ENCODE results near the gene ZBTB7C. TPM values are rescaled to one million over a fixed set of nuclear protein-coding genes. Genes with fewer than 3 reads are reported as not detected.

Gene ZBTB7C
- total RNA-seq, 2 experiments from 2014 or later: 0.81 to 0.95 TPM

DNA sequence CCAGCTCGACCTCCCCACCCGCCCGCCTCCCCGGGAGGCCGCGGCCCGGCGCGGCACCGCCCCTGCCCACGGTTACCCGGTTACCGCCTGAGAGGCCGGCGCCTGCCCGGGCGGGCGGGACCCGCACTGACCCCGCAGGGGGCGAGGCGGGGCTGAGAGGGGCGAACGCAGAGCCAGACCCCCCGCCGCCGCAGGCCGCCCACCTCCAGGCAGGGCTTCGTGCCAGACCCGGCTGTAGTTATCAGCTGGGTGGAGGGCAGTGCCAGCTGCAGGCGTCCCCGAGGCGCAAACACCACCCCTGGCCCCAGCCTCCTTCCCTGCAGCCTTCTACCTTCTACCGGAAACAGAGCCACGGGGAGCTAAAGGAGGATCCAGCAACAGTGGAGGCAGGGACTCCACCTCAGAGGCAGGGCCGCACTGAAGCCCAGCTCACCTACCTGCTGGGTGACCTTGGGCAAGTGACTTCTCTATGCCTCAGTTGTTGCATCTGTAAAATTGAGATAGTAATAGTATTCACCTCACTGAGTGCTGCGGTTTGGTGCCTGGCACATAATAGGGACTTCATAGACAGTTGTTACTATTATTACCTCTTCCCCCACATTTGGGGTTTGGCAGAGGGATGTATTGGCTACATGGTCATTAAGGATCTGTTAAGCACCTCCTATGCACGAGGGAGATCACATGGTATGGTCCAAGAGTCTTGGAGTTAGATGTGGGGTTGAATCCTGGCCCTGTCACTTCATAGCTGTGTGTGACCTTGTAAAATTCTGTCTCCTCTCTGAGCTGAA is 247.1 kb downstream of the ZBTB7C start:
- no peak for DNase-seq
- Mint-ChIP-seq H3K27me3 (peaks cover 44% of the 10 kb centered on the region), H3K4me1 (peaks cover 25% of the 10 kb centered on the region), H3K27ac (no peak overlapping the region), H3K4me3 (peak overlapping the region; percentile 64), H3K9me3 (no peaks in the 10 kb centered on the region), H3K36me3 (ENCODE audit: low read depth) (no peaks in the 10 kb centered on the region)
- ChIA-PET POLR2A (interaction anchor here (0.5 to 1.4 kb wide), 2 partner anchors 10 to 60 kb away, joined by 3 read pairs; no protein-coding TSS in a partner anchor), CTCF (no interaction called here)

DNA sequence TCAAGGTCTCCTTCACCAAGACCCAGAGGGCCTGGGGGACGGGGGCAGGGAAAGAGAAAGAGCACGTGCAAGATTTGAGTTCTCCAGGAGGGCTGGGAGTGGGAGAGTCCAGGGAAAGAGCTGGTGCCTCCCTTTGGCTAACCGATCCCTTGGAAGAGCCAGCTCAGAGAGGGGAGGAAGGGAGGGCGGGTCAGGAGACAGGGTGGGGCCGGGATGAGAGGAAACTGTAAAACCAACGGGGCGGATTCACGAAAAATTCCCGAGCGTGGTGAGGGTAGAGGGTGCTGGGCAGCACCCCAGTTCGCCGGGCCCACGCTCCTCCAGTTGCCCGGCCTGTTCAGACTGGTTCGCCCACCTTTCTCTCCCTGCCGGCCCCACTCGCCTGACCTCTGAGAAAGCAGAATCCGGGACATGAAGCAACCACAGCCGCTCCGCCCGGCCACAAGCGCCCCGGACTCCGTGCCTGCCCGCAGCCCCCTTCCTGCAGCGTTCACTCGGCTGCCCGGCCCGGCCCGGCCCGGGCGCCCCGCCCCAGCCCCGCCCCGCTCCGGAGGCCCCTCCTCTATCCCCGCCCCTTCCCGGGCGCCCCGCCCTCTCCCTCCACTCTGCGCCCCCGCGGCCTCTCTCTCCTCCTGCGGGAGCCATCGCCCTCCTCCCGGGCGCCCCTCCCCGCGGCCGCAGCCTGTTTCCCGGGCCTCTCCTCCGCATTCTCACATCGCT is 247.8 kb downstream of the ZBTB7C start:
- ChIA-PET CTCF (no interaction called here), POLR2A (interaction anchor here (1.4 kb wide), 1 partner anchor 11 kb away, joined by 3 read pairs; no protein-coding TSS in a partner anchor)
- H3K9me3 Mint-ChIP-seq: no peaks in the 10 kb centered on the region
- peaks cover 50% of the 10 kb centered on the region for H3K27me3 Mint-ChIP-seq
- no peaks in the 10 kb centered on the region for H3K36me3 Mint-ChIP-seq (ENCODE audit: low read depth)
- H3K4me3 Mint-ChIP-seq: peak overlapping the region; percentile 64
- H3K4me1 Mint-ChIP-seq: peaks cover 18% of the 10 kb centered on the region
- DNase-seq: peak; percentile 75
- H3K27ac Mint-ChIP-seq: no peak overlapping the region

DNA sequence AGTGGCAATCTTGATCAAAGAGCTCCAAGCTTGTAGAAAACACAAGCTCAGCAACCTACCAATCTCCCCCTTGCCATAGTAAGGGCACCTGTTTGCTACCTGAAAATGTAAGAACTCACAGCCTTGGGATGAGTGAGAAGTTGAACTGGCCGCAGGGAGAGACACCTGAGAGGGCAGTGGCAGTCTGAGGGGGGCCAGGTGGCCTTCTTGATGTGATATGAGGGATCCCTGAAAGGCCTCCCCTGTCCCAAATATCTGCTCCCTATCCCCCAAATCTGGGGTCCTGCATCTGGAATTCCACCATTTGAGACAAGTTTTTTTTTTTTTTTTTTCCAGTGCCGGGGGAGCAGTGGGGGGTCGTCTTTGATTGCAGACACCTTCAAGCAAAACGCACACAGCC is 248.6 kb downstream of the ZBTB7C start:
- ChIA-PET POLR2A (no interaction called here), CTCF (no interaction called here)
- peaks cover 21% of the 10 kb centered on the region for H3K4me1 Mint-ChIP-seq
- no peaks in the 10 kb centered on the region for H3K9me3 Mint-ChIP-seq
- peak overlapping the region; percentile 33 for H3K4me3 Mint-ChIP-seq
- H3K27ac Mint-ChIP-seq: no peak overlapping the region
- no peak for DNase-seq
- peaks cover 56% of the 10 kb centered on the region for H3K27me3 Mint-ChIP-seq
- H3K36me3 Mint-ChIP-seq (ENCODE audit: low read depth): no peaks in the 10 kb centered on the region

DNA sequence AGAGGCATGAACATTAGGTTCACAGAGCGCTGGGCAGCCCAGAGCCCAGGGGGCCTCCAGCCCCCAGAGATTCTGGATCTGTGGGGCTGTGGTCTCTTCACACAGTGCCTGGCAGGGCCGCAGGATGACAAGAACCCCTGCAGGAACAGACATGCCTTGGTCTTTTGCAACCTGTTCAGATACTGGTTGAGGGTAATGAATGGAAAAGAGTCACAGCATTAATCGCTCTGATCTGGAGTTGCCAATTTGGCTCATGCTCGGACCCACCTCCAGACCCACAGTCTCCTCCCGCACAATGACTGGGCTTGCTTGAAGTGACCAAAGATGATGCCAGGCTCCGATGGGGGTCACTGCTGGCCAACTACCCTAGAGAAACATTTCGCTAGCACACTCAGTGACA is 249.4 kb downstream of the ZBTB7C start:
- Mint-ChIP-seq H3K27ac (no peak overlapping the region), H3K4me3 (no peak overlapping the region), H3K27me3 (peaks cover 53% of the 10 kb centered on the region), H3K4me1 (peaks cover 16% of the 10 kb centered on the region), H3K9me3 (no peaks in the 10 kb centered on the region), H3K36me3 (ENCODE audit: low read depth) (no peaks in the 10 kb centered on the region)
- ChIA-PET CTCF (no interaction called here), POLR2A (no interaction called here)
- no peak for DNase-seq

DNA sequence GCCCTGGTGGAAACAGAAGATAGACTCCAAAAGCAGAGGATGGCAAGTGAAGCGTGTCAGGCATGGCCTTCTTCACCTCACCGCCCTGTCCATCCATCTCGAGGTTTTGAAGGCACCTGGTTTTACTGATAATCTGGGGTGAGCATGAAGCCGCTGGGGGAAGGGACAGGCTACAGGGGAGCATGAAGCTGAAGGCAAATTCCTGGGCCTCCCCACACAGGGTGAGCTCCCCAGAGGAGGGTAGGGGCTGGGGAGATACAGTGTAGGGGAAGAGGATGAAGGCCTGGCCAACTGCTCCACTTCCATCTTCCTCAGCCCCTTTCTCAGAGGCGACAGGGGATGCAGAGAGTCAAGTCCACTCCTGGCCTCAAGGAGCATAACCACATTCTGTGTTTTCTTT is 250.5 kb downstream of the ZBTB7C start:
- no peaks in the 10 kb centered on the region for H3K9me3 Mint-ChIP-seq
- H3K27me3 Mint-ChIP-seq: peaks cover 53% of the 10 kb centered on the region

DNA sequence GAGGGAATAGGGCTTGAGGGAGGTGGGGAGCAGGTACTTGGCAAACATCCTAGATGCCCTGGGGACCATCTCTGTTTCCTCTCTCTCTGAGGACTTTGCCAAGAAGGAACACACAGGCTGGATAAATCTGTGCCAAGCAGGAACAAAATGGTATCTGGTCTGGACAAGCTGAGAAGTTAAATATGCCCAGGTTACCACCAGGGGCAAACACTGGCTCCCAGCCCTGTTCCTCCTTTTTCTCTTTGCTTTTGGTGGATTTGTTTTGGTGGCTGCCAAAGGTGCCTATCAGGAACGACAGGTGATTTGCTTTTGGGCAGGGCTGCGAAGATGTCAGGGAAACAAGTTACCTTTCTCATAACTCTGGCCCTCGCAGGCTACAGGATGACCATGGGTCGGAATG is 251.2 kb downstream of the ZBTB7C start:
- H3K36me3 Mint-ChIP-seq (ENCODE audit: low read depth): no peaks in the 10 kb centered on the region

More for the DNA sequence above, 250.5 kb downstream of the ZBTB7C start:
- Mint-ChIP-seq H3K36me3 (ENCODE audit: low read depth) (no peaks in the 10 kb centered on the region), H3K4me1 (peaks cover 15% of the 10 kb centered on the region), H3K27ac (no peak overlapping the region), H3K4me3 (no peak overlapping the region)
- ChIA-PET POLR2A (no interaction called here), CTCF (interaction anchor here (1.3 kb wide), 1 partner anchor 288 kb away, joined by 3 read pairs; no protein-coding TSS in a partner anchor)
- DNase-seq: no peak

DNA sequence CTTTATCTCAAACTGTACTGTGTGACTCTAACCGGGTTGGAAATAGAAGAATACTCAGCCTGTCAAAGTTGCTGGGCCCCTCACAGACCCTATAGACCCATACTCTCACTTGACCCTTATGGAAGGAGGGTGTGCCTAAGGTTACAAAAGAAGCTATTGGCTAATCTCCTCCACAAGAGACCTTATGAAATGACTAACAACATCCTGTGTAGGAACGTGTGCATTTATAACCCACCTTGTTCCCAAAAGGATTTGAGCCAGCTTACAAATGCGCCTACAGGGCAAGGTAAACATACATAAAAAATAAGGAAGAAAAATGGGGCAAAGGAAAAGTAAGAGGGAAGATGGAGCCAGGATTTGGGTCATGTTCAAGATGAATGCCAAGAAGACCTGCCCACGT is 253.3 kb downstream of the ZBTB7C start:
- Mint-ChIP-seq H3K9me3 (no peaks in the 10 kb centered on the region), H3K4me3 (no peak overlapping the region), H3K27me3 (peaks cover 47% of the 10 kb centered on the region), H3K4me1 (peaks cover 7% of the 10 kb centered on the region), H3K36me3 (ENCODE audit: low read depth) (no peaks in the 10 kb centered on the region), H3K27ac (no peak overlapping the region)
- DNase-seq: no peak
- CTCF ChIA-PET: no interaction called here
- POLR2A ChIA-PET: interaction anchor here (2.1 kb wide), 1 partner anchor 11 kb away, joined by 4 read pairs; no protein-coding TSS in a partner anchor

More for the DNA sequence above, 251.2 kb downstream of the ZBTB7C start:
- Mint-ChIP-seq H3K9me3 (no peaks in the 10 kb centered on the region), H3K4me3 (no peak overlapping the region), H3K27me3 (peaks cover 51% of the 10 kb centered on the region), H3K4me1 (peaks cover 15% of the 10 kb centered on the region), H3K27ac (no peak overlapping the region)
- ChIA-PET CTCF (no interaction called here), POLR2A (no interaction called here)
- no peak for DNase-seq

DNA sequence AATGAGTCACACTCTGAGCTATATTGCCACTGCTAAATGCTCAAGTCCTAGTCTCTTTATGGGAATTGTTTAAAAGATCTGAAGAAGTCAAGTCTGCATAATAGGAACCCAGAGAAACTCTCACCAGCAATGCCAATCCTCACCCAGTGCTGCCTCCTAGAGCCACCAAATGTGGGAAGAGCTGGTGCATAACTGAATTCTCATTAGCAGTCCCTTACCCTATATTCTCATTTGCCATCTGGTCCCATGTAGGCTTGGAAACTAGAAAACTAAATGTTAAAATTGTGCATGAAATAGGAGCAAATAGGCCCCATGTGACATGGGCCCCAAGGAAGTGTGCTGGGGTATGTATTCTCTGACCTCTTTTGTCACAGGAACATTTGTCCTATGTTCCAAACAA is 254.4 kb downstream of the ZBTB7C start:
- Mint-ChIP-seq H3K27ac (no peak overlapping the region), H3K9me3 (no peaks in the 10 kb centered on the region), H3K4me3 (no peak overlapping the region), H3K36me3 (ENCODE audit: low read depth) (no peaks in the 10 kb centered on the region), H3K4me1 (peaks cover 4% of the 10 kb centered on the region), H3K27me3 (peaks cover 44% of the 10 kb centered on the region)
- POLR2A ChIA-PET: interaction anchor here (2.1 kb wide), 1 partner anchor 12 kb away, joined by 4 read pairs; no protein-coding TSS in a partner anchor
- no peak for DNase-seq
- CTCF ChIA-PET: no interaction called here

DNA sequence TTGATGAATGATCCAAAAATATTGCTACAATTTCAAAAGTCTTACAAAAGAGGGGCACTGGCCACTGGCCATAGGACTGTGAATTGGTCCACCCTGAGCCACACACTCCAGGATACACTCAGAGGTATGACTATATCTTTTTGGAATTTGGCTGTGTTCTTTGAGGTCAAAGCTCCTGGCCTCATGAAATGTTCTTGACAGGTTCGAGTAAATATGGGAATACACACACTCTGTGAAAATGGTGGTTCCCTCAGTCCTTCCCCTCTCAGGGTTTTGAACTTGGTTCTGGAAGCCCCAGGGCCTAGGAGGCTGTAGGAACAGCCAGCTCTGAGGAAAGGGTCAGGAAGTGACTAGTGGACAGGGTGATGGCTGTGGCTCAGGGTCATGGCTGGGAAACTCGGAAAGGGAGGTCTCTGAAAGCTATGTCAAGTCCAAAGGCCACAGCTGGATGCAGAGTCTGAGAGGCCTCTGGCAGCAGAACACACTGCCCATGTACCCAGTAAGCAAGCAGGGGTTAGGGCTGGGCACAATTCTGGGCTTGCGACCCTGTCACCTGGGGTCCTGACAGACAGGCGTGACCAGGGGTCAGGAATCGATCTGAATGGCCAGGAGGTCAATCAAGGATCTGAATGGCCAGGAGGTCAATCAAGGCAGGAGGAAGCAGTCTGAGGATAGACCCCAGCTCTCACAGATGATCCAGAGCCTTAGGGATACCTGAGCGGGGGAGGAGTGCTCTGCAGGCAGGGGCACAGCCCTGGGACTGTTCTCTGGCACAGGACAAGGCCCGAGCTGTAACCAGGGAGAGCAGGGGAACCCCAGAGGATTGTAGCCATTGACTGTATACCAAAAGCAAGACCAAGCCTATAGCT is 255.3 kb downstream of the ZBTB7C start:
- ChIA-PET CTCF (no interaction called here), POLR2A (interaction anchor here (1.0 kb wide), 1 partner anchor 11 kb away, joined by 3 read pairs; no protein-coding TSS in a partner anchor)
- H3K4me1 Mint-ChIP-seq: peaks cover 4% of the 10 kb centered on the region
- no peaks in the 10 kb centered on the region for H3K9me3 Mint-ChIP-seq
- no peak overlapping the region for H3K4me3 Mint-ChIP-seq
- H3K27ac Mint-ChIP-seq: no peak overlapping the region
- no peak for DNase-seq
- H3K27me3 Mint-ChIP-seq: peaks cover 45% of the 10 kb centered on the region
- H3K36me3 Mint-ChIP-seq (ENCODE audit: low read depth): no peaks in the 10 kb centered on the region

DNA sequence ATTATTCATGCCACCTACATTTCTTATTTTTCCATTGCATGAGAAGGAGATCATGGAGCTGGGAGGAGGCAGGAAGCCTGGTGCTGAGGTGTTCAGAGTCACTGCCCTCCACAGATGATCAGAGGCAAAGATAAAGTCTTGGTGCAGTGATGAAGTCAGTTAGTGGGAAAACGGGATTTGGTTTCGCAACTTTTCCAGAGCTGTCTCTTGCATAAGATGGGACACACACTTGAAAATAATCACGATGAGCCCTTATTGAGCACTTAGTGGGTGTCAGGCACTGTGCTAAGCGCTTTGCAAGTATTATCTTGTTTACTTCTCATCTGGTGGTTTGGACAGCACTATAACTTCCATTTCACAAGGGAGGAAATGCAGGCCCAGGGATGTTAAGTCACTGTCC is 256.6 kb downstream of the ZBTB7C start:
- Mint-ChIP-seq H3K36me3 (ENCODE audit: low read depth) (no peaks in the 10 kb centered on the region), H3K27ac (no peak overlapping the region), H3K4me1 (peaks cover 4% of the 10 kb centered on the region), H3K4me3 (no peak overlapping the region), H3K9me3 (no peaks in the 10 kb centered on the region), H3K27me3 (peaks cover 41% of the 10 kb centered on the region)
- ChIA-PET CTCF (no interaction called here), POLR2A (interaction anchor here (1.0 kb wide), 1 partner anchor 9 kb away, joined by 3 read pairs; no protein-coding TSS in a partner anchor)
- no peak for DNase-seq

DNA sequence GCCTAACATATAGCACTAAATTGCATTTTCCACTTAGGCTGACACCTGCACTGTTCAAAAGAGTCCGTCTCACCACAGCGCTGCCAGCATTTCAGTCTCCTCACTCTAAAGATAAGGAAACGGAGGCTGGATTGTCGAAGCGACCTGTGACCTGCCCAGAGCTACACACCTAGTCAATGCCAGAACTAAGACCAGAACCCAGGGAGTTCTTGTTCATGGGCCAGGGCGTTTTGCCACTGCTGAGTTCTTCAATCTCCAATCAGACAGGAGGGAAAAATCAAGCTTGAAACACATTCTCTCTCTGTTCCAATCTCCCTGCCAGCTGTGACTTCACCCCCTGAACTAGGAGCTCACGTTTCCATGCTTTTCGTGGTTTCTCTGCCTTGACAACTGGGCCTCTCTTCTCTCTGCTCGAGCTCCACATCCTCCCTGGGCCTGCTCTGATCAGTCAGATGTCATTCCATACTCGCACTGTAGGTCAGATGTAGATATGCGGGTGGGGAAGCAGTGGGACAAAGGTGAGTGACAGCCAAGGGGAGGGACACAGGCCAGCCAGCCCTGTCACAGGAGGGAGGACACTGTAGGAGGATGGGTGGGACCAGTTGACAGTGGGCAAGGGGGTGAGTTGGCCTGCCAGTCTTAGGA is 257.6 kb downstream of the ZBTB7C start:
- Mint-ChIP-seq H3K4me1 (peaks cover 4% of the 10 kb centered on the region), H3K27me3 (peaks cover 40% of the 10 kb centered on the region), H3K9me3 (no peaks in the 10 kb centered on the region), H3K36me3 (ENCODE audit: low read depth) (no peaks in the 10 kb centered on the region), H3K27ac (no peak overlapping the region), H3K4me3 (no peak overlapping the region)
- no peak for DNase-seq
- ChIA-PET CTCF (no interaction called here), POLR2A (interaction anchor here (1.2 kb wide), 1 partner anchor 25 kb away, joined by 3 read pairs; no protein-coding TSS in a partner anchor)

DNA sequence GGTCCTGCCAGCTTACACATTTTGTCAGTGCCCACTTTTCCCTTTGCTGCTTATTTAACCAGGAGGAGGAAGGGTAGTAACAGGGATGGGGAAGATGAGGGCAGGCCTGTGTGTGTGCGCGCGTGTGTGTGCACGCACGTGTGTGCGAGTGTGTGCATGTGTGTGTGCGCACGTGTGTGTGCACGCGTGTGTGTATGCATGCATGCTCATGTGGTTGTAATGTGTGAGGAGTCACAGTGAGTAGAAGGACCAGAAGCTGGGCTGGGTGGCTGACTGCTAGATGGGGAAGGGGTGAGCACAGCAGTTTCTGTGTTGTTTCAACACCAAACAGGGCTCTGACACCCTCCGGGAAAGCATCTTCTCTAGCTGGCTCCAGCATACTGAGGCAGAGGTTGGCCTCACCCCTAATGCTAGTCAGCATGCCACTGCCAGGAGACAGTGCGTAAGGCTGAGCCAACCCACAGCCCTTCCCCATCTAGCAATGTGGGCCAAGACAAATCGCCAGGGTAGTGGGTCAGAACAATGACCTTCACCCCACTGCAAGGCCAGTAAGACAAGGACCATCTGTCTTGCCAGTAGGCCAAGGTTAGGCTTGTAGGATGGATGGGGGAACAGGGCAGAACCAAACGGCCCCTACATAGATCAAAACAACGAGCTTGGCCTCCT is 260.0 kb downstream of the ZBTB7C start:
- POLR2A ChIA-PET: no interaction called here
- Mint-ChIP-seq H3K27ac (no peak overlapping the region), H3K4me1 (no peaks in the 10 kb centered on the region)

More for the DNA sequence above, 260.0 kb downstream of the ZBTB7C start:
- H3K27me3 Mint-ChIP-seq: peaks cover 39% of the 10 kb centered on the region
- no peak overlapping the region for H3K4me3 Mint-ChIP-seq
- DNase-seq: no peak
- CTCF ChIA-PET: no interaction called here
- H3K36me3 Mint-ChIP-seq (ENCODE audit: low read depth): no peaks in the 10 kb centered on the region
- no peaks in the 10 kb centered on the region for H3K9me3 Mint-ChIP-seq
